ENCODE measurements around the gene LARGE2.

Gene LARGE2

DNA sequence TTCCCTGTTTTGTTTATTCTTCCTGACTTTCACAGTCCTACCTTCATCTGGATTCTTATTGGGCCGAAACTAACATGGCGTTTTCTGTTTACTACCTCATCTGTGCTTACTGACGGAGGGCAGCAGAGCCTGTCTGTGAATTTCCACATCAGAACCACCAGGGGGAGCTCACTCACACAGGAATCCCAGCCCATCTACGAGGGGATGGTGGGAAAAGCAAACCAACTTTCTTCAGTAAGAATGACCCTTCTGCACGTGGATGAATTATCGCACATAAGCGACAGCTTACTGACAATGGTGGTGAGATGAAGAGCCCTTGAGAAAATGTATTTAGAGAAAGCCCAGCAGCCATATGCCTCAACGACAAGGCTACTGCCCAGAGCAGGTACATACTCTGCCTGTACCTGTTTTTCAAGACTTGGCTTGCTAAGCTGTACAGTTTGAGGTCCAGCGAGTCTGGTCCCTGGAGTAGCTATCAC is 42.5 kb downstream of the LARGE2 start (continued):
- TF ChIP-seq, protein P1, sequence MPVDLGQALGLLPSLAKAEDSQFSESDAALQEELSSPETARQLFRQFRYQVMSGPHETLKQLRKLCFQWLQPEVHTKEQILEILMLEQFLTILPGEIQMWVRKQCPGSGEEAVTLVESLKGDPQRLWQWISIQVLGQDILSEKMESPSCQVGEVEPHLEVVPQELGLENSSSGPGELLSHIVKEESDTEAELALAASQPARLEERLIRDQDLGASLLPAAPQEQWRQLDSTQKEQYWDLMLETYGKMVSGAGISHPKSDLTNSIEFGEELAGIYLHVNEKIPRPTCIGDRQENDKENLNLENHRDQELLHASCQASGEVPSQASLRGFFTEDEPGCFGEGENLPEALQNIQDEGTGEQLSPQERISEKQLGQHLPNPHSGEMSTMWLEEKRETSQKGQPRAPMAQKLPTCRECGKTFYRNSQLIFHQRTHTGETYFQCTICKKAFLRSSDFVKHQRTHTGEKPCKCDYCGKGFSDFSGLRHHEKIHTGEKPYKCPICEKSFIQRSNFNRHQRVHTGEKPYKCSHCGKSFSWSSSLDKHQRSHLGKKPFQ (tag by site-specific recombination; IDR thresholded peaks at IDR 0.05), result no peak
- TF ChIP-seq ZNF654 (tag by site-specific recombination; IDR thresholded peaks at IDR 0.05; ENCODE audit: low read depth) (peak; percentile 76), ZNF76 (tag by site-specific recombination; IDR thresholded peaks at IDR 0.05; ENCODE audit: borderline replicate concordance, low read depth) (peak; percentile 49; the same call in 1 of the 2 replicates), ZNF37A (tag by site-specific recombination; IDR thresholded peaks at IDR 0.05) (no peak)

DNA sequence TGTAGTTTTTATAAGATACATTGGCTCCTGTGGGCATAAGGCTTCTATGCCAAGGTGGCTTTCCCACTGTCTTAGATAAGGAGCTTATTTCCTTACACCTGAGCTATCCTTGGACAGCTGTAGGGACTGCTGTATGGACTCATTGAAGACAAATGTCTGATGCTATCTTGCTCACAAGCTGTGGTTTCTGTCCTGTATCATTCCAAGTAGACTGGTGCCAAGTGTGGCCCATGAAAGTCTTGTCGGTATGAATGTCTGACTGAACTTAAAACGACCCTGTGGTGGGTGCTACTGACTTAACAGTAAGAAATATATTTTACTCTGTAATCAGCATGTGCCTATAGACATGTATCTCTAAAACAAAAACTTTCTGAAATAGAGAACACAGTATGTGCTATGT is 45.0 kb downstream of the LARGE2 start:
- TF ChIP-seq ZNF596 (tag by site-specific recombination; IDR thresholded peaks at IDR 0.05) (no peak), ZNF114 (tag by site-specific recombination; IDR thresholded peaks at IDR 0.05) (no peak), OVOL3 (tag by site-specific recombination; IDR thresholded peaks at IDR 0.05) (no peak), ZNF558 (tag by site-specific recombination; IDR thresholded peaks at IDR 0.05) (no peak), SALL2 (tag by site-specific recombination; IDR thresholded peaks at IDR 0.05; ENCODE audit: borderline replicate concordance) (no peak), KLF10 (tag by site-specific recombination; IDR thresholded peaks at IDR 0.05) (no peak), ZNF426 (tag by site-specific recombination; IDR thresholded peaks at IDR 0.05) (no peak)
- TF ChIP-seq, protein P1 (tag by site-specific recombination; IDR thresholded peaks at IDR 0.05), result no peak
- H3K36me3 ChIP-seq (ENCODE audit: control insufficient read depth in 2 of 2, insufficient read depth in 1 of 2, low read length in 2 of 2), result peaks cover 3 to 53% of the 10 kb centered on the region in 2 experiments; a peak in 2 of 3 replicates
- CTCF ChIA-PET, result interaction anchor here (1.2 to 6.4 kb wide), 3 partner anchors 27 to 94 kb away, joined by 3 to 85 read pairs (median 33); no protein-coding TSS in a partner anchor
- no peaks in the 10 kb centered on the region for H3K4me1 ChIP-seq (ENCODE audit: control insufficient read depth, insufficient read depth, low read length)
- no peak overlapping the region for H3K4me3 ChIP-seq (ENCODE audit: low read depth, low read length)
- POLR2A ChIA-PET, result no interaction called here
- no peak overlapping the region for H3K27ac ChIP-seq (ENCODE audit: extremely low read depth, low read depth, low read length)
- no peaks in the 10 kb centered on the region for H3K9me3 ChIP-seq (ENCODE audit: control insufficient read depth, insufficient read depth, low read depth, low read length)

DNA sequence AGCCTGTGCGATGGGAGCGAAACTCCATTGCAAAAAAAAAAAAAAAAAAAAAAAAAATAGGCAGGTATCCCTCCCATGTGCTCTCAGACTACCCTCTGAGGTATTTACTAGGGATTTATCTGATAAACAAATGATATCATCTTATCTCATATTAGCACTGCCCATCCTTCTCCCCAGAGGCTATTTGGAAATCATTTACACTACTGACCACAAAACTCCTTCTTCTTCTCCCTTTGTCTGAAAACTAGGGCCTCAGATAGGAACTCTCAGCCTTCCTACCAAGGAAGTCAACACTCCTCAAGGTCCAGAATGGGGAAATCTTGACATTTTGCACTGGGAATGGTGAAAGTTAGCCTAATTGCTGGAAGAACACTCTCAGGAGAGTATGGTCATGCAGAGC is 46.4 kb downstream of the LARGE2 start:
- CTCF ChIA-PET, result interaction anchor here (0.6 to 6.4 kb wide), 5 partner anchors 18 to 96 kb away, joined by 3 to 85 read pairs (median 5); no protein-coding TSS in a partner anchor
- POLR2A ChIA-PET, result no interaction called here
- TF ChIP-seq ZEB2 (tag by site-specific recombination; IDR thresholded peaks at IDR 0.05) (no peak), ZNF791 (tag by site-specific recombination; IDR thresholded peaks at IDR 0.05) (no peak), ZBTB8A (tag by site-specific recombination; IDR thresholded peaks at IDR 0.05) (no peak), BCL11A (tag by site-specific recombination; IDR thresholded peaks at IDR 0.05; ENCODE audit: low read depth) (no peak), IKZF3 (tag by site-specific recombination; IDR thresholded peaks at IDR 0.05) (no peak), ZNF211 (tag by site-specific recombination; IDR thresholded peaks at IDR 0.05; ENCODE audit: low read depth) (no peak)
- TF ChIP-seq, protein P2, sequence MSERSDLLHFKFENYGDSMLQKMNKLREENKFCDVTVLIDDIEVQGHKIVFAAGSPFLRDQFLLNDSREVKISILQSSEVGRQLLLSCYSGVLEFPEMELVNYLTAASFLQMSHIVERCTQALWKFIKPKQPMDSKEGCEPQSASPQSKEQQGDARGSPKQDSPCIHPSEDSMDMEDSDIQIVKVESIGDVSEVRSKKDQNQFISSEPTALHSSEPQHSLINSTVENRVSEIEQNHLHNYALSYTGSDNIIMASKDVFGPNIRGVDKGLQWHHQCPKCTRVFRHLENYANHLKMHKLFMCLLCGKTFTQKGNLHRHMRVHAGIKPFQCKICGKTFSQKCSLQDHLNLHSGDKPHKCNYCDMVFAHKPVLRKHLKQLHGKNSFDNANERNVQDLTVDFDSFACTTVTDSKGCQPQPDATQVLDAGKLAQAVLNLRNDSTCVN (tag by site-specific recombination; optimal IDR thresholded peaks at IDR 0.05), result no peak
- TF ChIP-seq, protein P3, sequence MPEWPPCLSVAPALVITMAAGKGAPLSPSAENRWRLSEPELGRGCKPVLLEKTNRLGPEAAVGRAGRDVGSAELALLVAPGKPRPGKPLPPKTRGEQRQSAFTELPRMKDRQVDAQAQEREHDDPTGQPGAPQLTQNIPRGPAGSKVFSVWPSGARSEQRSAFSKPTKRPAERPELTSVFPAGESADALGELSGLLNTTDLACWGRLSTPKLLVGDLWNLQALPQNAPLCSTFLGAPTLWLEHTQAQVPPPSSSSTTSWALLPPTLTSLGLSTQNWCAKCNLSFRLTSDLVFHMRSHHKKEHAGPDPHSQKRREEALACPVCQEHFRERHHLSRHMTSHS (tag by site-specific recombination; IDR thresholded peaks at IDR 0.05), result no peak
- Histone ChIP-seq H3K4me1 (ENCODE audit: control insufficient read depth, insufficient read depth, low read length) (no peaks in the 10 kb centered on the region), H3K9me3 (ENCODE audit: control insufficient read depth, insufficient read depth, low read depth, low read length) (no peaks in the 10 kb centered on the region), H3K36me3 (ENCODE audit: control insufficient read depth in 2 of 2, insufficient read depth in 1 of 2, low read length in 2 of 2) (peaks cover 0 to 53% of the 10 kb centered on the region in 2 experiments; a peak in 1 of 3 replicates), H3K4me3 (ENCODE audit: low read depth, low read length) (no peak overlapping the region), H3K27ac (ENCODE audit: extremely low read depth, low read depth, low read length) (no peak overlapping the region)
